DOHH2 (cell line): ENCODE measurements around the gene ZNF593OS.

ENCODE experiments used
- EZH2phosphoT487 ChIP-seq: fragments of 200-600 bp; sonication (generic); IDR thresholded peaks from 2 replicates; pipeline ENCODE4 v1.6.1; 2017; ENCODE audit warnings: borderline replicate concordance, mild to moderate bottlenecking, antibody characterized with exemption, low read length, moderate library complexity, mixed read lengths
- TF ChIP-seq, protein P1 (sequence below): fragments of 200-600 bp; sonication (generic); IDR thresholded peaks from one replicate; pipeline ENCODE4 v1.5.1; 2014; ENCODE audit warnings: antibody characterized with exemption, mild to moderate bottlenecking, low read depth, low read length; ENCODE audit not compliant: poor library complexity, severe bottlenecking

DNA sequence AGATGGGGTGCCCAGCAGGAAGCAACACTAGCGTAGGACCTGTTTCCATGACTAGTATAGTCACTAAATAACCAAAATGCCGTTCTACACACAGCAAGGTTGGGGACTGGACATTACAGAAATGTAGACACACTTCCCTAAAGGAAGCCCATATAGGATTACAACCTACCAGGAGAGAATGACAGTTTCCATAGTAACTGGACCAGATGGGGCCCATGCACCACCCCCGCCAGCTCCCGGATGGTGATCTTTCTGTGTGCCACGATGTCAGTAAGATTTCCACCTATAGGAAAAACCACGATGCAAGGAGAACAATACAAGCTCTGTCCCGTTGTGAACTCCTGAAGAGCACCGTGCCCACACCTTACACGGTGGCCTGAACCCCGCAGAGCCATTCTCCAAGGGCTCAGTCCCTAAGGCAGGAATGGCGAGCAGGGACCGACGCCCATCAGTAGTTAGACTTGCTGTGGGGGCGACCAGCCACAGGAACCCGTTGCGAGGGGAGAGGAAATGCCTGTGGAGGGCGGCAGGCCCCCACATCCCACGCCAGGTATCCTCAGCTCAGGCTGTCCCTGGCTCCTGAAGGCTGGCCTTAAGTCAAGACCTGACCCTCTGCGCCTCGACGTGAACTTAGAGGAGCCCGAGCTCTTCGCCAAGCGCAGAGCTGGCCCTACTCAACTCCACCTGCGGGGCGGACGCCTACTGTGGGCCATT lies 48.7 kb upstream of the ZNF593OS start:
- TF ChIP-seq, protein P1, sequence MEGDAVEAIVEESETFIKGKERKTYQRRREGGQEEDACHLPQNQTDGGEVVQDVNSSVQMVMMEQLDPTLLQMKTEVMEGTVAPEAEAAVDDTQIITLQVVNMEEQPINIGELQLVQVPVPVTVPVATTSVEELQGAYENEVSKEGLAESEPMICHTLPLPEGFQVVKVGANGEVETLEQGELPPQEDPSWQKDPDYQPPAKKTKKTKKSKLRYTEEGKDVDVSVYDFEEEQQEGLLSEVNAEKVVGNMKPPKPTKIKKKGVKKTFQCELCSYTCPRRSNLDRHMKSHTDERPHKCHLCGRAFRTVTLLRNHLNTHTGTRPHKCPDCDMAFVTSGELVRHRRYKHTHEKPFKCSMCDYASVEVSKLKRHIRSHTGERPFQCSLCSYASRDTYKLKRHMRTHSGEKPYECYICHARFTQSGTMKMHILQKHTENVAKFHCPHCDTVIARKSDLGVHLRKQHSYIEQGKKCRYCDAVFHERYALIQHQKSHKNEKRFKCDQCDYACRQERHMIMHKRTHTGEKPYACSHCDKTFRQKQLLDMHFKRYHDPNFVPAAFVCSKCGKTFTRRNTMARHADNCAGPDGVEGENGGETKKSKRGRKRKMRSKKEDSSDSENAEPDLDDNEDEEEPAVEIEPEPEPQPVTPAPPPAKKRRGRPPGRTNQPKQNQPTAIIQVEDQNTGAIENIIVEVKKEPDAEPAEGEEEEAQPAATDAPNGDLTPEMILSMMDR = no peak
- no peak for TF ChIP-seq EZH2phosphoT487
